Stomach (tissue), 4 donors: Measurements from ENCODE around the gene P2RX7.

Source experiments
- EP300 ChIP-seq: sonication (generic); formaldehyde crosslinking; IDR thresholded peaks from one replicate; pipeline ENCODE4 v1.6.1; 2017; ENCODE audit warnings: antibody characterized with exemption
- POLR2A ChIP-seq, 4 donors: fragments of 450-650 bp; IDR thresholded peaks; one replicate each; pipeline ENCODE4 v1.6.1; 2016; ENCODE audit warnings: antibody characterized with exemption in 4 of 4, control low read depth in 2 of 4, mild to moderate bottlenecking in 1 of 4, moderate library complexity in 1 of 4
- POLR2AphosphoS5 ChIP-seq, 3 donors: sonication (generic); formaldehyde crosslinking; IDR thresholded peaks; one replicate each; pipeline ENCODE4 v1.6.1; 2016; ENCODE audit warnings: antibody characterized with exemption in 3 of 3
- TF ChIP-seq, protein P1 (sequence below), 7 experiments: fragments of 450-650 bp in 4 of 7; fragments of 200-600 bp in 3 of 7; sonication (generic) in 3 of 7; IDR thresholded peaks; one replicate each; pipeline ENCODE4 v1.5.1; 2016 to 2019; ENCODE audit warnings: antibody characterized with exemption in 7 of 7, control low read depth in 2 of 7, mild to moderate bottlenecking in 1 of 7

DNA sequence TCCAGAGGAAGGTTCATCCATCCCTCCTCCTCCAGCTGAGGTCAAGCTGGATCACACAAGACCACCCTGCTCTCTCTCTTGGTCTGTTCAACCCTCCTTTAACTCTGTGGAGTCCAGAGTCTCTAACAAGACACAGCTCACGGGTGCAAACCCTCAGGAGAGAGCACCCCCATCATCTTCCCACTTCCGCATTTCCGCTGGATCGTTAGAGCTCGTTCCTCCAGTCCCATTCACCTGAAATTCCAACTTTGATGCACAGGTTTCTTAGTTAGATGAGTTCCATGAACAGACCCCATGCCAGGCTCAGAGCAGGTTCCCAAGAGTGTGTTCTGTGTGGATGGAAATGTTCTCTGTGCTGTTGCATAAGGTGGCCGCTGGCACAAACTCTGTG lies 44.5 kb upstream of the P2RX7 start:
- no peak for TF ChIP-seq EP300
- TF ChIP-seq, protein P1, sequence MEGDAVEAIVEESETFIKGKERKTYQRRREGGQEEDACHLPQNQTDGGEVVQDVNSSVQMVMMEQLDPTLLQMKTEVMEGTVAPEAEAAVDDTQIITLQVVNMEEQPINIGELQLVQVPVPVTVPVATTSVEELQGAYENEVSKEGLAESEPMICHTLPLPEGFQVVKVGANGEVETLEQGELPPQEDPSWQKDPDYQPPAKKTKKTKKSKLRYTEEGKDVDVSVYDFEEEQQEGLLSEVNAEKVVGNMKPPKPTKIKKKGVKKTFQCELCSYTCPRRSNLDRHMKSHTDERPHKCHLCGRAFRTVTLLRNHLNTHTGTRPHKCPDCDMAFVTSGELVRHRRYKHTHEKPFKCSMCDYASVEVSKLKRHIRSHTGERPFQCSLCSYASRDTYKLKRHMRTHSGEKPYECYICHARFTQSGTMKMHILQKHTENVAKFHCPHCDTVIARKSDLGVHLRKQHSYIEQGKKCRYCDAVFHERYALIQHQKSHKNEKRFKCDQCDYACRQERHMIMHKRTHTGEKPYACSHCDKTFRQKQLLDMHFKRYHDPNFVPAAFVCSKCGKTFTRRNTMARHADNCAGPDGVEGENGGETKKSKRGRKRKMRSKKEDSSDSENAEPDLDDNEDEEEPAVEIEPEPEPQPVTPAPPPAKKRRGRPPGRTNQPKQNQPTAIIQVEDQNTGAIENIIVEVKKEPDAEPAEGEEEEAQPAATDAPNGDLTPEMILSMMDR (IDR thresholded peaks at IDR 0.05), result no peak
- TF ChIP-seq POLR2A (IDR thresholded peaks at IDR 0.05), result no peak
- no peak for TF ChIP-seq POLR2AphosphoS5 (IDR thresholded peaks at IDR 0.05)
